HG02973 (cell line): ENCODE results near the gene CALD1.

Experiments used
- ATAC-seq: cut with Tn5 transposase; IDR thresholded peaks from one replicate; pipeline ENCODE4 v1.9.1; 2021; ENCODE audit warnings: moderate library complexity; ENCODE audit not compliant: unreplicated experiment

The CALD1 gene, protein sequence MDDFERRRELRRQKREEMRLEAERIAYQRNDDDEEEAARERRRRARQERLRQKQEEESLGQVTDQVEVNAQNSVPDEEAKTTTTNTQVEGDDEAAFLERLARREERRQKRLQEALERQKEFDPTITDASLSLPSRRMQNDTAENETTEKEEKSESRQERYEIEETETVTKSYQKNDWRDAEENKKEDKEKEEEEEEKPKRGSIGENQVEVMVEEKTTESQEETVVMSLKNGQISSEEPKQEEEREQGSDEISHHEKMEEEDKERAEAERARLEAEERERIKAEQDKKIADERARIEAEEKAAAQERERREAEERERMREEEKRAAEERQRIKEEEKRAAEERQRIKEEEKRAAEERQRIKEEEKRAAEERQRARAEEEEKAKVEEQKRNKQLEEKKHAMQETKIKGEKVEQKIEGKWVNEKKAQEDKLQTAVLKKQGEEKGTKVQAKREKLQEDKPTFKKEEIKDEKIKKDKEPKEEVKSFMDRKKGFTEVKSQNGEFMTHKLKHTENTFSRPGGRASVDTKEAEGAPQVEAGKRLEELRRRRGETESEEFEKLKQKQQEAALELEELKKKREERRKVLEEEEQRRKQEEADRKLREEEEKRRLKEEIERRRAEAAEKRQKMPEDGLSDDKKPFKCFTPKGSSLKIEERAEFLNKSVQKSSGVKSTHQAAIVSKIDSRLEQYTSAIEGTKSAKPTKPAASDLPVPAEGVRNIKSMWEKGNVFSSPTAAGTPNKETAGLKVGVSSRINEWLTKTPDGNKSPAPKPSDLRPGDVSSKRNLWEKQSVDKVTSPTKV

DNA sequence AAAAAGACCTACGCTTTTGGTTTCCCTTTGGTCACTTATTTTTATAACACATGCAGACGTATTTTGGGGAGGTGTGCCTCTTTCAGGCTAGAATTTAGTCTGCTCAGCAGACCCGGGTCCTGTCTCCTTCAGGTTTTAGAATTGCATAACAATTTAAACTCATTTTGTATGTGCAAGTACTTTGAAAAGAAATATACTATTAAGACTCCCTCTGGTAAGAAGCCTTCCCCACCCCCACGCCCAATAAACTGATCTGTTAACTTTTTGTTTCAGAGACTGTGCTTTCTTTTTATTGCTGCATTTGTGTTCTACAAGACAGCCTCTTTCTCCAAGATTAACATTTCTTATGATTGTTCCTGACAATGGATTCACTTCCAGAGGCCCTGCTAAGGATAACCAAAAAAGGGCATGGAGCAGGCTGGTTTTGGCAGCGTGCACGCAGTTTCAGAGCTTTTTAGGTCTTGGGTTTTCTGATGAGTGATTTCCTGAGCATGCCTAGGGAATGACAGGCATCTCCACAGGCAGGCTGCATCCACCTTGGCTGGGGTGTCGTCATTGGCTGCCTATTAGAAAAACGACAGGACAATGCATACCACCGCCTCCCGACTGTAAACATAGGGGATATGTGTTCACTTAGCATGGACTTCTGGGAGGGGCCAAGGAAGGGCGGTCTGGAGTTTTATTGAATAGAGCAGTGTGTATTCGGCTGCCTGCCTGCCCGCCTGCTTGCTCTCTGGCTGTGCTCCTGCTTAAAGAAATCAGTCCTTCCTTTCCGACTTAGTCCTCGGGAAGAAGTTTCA is at the start of gene CALD1:
Gene CALD1, plus strand, starts transcription at position 694 of the 800 bp plus-strand sequence. CDS start 88,100 bp downstream, outside the sequence.
- ATAC-seq: no peak

DNA sequence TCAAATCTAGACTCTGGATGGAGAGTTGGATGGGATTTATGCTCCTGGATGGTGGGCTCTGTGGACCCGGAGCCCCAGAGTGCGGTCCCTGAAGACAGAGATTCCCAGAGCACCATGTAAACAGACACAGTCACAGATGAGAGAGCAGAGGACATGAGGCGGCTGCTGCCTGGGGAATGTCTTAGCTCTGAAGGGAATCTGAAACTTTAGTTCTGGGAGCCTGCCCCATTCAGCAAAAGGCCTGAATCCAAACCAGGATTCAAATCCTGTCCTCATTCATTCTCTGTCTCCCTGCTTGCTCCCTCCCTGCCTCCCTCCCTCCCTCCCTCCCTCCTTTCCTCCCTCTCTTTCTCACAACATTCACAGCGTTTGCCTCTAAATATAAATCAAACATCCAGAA is 49.5 kb upstream of the CALD1 start:
- ATAC-seq: no peak

DNA sequence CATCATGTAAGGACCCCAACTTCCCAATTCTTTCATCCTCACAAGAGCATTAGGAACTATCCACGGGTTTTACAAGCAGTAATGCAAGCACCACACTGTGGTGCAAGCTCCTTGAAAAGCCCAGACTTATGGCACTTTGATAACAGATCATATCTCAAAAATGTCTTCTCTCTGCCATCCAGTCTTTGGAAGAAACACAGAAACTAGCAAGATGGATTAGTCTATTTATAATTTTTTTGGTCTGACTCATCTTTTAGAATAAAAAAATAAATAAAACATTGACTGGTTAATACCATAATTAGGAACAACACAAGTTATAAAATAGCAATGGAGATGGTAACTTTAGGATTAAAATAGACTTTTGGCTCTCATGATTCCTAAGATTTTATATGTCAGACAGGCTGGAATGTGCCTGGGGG is 49.0 kb upstream of the CALD1 start:
- no peak for ATAC-seq

DNA sequence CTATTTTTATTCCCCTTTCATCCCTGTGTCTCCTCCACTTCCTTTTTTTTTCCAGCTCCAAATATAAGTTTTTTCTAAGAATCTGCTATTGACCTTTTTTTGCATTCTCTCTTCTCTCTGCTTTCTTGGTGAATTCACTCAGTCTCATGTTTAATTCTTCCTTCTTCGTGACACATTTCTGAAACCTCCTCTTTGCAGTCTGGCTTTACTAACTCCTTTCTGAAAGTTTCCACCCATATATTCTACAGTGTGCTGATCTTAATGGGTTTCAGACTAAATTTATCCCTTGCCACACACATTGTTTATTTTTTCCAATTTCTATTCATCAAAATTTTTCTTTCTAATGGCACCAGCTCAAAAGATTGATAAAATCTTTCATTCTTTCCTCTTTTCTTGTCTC is 47.8 kb upstream of the CALD1 start:
- no peak for ATAC-seq

DNA sequence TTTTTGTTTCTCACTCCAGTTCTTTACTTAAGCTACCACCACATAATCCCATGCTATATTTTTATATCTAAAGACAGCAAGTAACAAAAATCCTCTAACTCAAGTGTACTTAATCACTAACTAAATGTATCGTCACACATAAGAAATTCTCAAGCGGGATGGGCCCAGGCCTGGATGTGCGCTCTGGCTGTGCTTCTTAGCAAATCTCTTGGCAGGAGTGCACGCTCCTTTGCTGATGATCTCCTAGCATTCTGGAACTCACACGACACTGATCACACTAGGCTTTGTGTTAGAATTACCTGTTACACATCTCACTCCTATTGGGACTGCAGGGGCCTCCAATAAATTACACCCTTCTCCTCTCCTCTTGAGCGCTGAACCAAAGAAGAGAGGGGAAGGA is 46.7 kb upstream of the CALD1 start:
- ATAC-seq: no peak

DNA sequence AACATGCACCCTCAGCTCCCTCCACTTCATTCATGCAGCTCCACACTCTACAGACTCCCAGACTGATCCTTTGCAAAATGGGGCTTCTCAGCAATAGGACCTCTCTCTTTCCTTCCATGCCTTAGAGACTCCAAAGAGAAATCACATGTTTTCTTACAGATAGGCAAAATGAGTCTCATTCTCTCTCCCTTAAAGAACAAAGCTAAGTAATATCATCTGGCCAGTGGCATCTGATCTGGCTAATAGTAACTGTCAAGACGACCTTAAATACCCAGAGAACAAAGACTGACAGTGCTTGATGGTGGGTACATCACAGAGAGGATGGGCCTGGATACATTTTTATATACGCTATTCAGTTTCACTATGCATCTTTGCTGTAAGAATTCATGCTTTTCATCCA is 43.1 kb upstream of the CALD1 start:
- no peak for ATAC-seq

DNA sequence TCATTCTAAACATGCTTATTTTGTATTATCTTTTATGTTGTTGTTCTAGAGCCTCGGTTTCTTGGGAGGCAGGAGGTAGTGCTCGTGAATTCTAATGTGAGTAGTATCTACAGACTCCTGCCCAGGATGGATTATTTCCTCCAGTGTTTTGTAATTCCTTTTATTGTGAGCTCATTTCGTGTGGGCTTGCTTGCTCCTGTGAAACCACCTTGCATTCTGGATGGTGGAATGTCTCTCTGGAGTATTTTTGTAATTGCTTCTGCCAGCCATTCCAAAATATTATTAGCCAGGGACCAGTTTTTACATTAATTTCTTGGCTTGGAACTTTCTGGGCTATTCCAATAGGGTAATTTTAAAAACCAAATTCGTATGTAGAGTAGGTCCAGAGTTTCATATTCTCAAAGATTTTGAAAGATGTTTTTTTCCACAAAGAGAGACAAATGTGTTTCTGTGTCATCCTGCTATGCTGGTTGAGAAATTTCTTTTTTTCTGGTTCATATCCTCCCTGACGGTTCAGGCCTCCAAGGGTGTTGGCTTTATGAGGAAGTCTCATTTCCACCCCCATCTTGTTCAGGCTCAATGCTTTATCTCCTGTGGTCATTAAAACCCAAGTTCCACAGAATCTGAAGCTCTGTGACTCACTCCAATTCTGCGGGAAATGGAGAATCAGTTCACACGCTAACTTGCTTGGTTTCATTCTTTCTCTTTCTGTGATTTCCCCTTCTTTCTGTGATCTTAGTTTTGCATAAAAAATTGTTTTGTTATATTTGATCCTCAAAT is 41.7 kb upstream of the CALD1 start:
- ATAC-seq: no peak

DNA sequence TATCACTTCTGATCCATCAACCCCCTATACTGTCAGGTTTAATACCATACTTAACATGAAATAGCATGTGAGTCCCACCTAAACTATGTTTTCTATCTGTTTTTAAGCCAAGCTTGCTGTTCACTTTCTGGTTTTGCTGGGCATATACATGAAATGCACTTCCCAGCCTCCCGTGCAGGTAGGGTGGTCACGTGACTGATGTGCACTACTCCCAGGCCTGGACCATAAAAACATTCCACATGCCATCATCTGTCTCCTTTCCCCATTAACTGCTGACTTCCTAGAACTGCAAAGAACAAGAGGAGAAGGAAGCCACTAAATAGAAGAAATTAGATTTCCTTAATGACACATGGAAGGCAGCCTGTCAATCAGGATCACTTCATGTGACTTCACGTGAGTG is 40.1 kb upstream of the CALD1 start:
- no peak for ATAC-seq

DNA sequence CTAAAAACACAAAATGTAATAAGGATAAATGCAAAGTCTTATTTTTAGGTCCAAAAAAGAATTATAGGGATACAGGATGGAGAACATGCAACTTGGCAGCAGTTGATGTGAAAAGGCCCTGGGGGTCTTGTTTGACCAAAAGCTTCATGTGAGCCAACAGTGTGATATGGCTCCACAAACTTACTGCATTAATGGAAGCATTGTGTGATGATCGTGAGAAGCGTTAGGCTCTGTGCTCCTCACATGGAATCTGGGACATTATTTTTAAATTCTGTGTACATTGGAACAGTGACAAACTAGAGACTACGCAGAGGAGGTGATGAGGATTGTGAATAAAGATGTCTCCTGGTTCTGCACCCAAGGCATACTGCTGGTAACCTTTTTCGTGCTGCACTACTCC is 39.1 kb upstream of the CALD1 start:
- ATAC-seq: no peak

DNA sequence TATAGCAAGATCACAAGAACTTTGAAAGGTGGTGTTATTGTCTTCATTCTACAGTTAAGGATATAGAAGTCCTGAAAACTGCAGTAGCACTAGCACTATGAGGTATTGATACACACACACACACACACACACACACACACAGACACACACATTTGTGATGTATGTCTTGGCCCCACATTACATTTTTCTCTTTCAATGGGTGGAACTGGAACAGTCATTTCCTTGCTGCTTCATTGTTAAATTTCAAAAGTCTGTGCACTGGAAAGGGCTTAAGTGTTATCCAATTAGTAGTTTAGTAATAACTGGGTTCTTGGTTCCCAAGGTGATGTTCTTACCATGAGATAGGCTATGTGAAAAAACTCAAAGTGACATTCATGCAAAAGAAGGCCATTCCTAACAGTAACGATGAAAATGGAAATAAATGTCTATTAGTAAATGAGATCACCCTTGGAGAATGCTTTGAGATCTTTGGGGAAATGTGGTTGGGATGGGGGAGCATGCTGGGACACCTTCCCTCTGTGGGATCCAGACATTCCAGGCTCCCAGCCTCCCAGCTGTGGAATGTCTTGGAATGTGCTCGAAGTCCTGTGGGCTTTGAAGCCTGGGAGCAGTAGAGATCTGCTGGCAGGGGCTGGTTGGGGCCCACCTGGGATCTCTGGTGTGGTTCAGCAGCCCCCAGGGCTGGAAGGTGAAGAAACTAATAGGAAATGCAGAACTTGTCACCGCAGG is 37.4 kb upstream of the CALD1 start:
- ATAC-seq: no peak

DNA sequence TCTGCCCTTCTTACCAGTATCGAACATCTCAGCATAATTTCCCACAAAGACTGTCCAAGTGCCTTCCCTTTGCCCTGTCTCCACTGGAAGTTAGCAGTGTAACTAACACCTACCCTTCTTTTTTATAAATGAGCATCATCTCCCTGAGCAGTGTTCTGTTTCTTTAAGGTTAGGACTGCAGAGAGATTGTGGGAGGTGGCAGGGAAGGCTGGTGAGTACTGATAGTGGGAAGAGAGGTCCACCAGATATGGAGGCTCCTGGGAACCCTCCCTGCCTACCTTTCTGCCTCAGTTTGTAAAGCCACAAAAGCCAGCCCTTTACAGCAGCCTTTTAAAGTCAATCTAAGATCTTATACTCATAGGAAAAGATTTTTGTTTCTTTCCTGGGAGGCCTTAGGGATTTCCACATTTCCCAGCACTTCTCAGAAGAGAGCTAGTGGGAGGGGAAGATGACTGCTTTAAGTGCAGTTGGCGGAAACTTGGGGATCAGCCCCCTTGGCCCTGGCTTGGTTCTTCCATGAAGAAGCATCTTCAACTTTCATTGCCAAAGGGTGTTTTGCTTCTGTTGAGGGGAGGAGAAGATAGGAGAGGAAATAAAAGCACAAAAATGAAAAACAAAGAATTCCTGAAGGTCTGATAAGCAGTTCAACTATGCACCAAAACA is 36.6 kb upstream of the CALD1 start:
- no peak for ATAC-seq

DNA sequence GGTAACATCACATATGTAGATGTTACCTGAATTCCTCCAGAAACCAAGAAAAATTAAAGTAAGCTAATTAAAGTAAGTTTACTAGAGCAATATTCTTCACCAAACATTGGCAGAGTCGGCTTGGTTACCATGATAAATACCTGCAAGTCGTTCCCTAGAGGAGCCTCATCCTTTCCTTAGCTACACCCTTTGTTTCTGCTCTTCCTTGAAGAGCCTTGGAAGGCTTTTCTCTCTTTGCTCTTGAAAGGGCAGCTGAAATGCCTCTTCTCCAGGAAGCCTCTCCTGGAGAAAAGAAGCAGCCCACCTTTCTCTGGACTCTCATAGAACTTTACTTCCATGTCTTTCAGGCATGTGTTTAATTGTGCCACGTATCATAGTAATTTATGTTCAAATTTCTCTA is 34.9 kb upstream of the CALD1 start:
- no peak for ATAC-seq

DNA sequence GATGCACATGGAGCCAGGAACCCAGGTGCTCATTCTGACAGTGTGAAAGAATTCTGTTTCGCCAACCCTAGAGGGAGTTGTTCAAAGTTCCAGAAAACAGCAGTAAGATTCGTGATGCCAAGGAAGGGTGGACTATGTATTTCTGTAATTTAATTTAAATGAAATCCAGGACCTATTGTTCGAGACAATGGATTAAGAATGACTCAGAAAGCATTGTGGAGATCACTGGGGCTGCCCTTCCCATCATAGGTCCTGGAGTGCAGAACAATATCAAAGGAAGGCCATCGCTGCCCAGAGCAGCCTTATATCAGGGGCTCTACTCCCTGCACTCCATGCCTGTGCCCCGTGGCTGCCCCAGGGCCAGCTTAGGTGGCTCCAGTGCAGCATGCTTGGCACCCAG is 32.1 kb upstream of the CALD1 start:
- no peak for ATAC-seq

DNA sequence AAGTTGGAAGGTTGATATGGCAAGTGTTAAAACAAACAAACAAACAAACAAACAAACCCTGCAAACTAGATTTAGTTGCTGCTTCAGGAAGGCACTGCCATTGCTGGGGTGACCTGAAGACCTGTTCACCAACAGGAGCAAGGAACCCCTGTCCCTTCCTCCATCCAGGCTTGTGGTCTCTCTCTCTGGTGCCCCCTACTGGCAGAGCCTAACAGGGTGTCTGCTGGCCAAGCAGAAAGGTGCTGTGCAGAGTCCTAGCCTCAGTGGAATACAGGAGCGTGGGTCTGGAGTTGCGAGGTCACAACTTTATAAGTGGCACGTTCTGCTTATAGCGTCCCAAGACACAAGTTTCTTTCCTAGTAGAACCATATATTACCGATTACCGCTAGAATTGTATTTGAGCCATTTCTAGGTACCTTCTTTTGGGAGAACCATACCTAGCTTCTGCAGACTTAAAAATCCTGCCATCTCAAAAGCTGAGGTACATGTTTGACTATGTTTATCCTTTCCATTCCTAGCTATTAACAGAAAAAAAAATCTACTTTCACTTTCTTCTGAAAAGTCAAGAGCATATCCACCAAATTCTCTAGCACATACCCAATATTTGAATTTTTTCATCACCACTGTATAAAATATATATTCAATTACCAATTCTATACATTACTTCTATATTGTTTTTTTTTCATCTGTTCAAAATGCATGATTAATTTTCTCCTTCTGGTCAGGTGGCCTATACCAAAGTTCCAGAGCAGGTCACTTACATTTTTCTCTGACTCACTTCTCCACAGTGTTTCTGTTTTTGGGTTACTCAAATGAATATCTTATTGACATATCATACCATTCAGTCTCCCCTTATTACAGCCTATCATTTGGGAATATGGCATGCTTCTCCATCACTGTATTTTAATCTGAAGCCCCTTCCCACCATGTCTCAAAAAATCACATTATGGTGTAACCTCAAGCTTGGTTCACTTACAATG is 29.1 kb upstream of the CALD1 start:
- no peak for ATAC-seq

DNA sequence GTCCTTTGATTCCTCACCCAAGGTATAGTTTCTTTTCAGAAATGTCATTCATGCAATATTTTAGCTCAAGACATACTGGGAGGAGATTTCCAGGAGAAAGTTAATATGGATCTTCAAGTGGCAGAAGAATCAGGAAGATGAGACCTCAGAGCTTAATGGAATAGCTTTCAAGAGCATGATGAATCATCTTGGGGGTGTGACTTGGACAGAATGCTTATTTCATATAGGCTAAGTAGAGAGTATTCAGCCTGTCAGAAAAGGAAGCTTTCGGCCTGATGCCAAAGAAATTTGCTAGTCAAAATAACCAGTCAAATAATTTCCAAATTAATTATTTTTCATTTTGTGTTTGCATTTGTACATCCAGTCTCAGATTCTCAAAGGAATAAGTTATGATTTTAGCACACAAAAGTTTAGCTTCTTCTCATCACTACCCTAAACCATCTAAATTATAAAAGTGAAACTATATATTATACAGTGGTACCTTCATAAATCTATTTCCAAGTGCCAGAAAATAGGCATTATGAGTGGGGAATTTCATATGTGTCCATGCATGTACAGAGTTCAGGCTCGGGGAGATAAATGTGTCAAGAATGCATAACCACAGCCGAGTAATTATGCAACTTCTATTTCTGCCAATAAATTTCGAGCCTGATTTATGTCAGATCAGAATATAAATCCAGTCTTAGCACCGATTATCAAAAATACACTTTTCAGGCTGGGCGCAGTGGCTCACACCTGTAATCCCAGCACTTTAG is 27.3 kb upstream of the CALD1 start:
- ATAC-seq: no peak

DNA sequence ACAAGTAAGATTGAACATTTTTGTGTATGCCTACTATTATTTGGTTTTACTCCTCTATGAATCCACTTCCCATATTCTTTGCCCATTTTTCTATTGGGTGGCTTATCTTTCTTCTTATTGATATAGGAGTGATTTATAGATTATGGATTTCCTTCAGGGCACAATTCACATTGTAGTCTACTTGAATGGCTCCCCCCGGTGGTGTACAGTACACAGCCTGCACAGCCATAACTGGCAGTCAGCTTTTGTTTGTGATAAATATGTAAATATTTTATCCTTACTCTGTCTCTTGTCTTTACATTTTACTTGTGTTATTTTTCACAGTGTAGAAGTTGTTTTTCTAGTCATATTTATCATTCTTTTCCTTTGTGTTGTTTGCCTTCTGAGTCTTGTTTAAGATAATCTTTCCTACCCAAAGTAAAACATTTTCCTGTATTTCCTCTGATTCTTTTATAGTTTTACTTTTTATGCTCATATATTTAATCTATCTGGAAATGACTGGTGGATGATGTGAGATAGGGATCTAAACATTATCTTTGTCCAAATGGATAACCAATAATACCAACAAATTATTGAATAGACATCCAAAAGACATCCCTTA is 23.9 kb upstream of the CALD1 start:
- ATAC-seq: no peak

DNA sequence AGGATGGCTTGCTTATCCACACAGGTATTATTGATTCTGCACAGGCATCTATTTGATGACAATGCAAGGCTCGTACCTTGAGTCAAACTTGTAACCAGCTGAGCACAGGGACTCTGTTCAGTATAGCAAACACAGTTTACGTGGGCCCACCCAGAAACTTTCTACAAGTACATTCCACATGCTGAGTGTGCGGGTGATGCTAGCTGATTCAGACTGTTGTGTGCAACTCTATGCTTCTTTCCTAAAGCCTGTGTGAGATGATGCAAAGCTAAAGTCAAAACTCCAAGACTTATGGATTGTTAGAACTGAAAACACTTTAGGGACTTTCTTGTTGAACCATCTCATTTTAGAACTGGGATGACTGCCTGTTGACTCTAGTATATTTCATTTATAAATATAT is 21.5 kb upstream of the CALD1 start:
- no peak for ATAC-seq
